ENCODE data around the gene ATCAY. TPM values are rescaled to one million over a fixed set of nuclear protein-coding genes. Genes with fewer than 3 reads are reported as not detected.

Gene ATCAY
- total RNA-seq, 4 donors from 2014 or later: not detected

GRCh38 chr19:3855320-3855719 is 25.2 kb upstream of the ATCAY start:
- H3K27me3 ChIP-seq: no peaks in the 10 kb centered on the region
- no peak overlapping the region for H3K27ac ChIP-seq
- DNase-seq (ENCODE audit: low spot score in 2 of 2): no peak
- H3K4me3 ChIP-seq: no peak overlapping the region
- H3K4me1 ChIP-seq: no peaks in the 10 kb centered on the region
- peaks cover 0 to 34% (median 6%) of the 10 kb centered on the region in 4 donors for H3K9me3 ChIP-seq
- no peaks in the 10 kb centered on the region for H3K36me3 ChIP-seq
- 89 to 93% methylated on average over 19 of the region's 19 CpGs for WGBS, 2 donors
- TF ChIP-seq CTCF (IDR thresholded peaks at IDR 0.05) (no peak), EP300 (IDR thresholded peaks at IDR 0.05) (no peak), POLR2A (IDR thresholded peaks at IDR 0.05) (no peak)

GRCh38 chr19:3857449-3858003 is 23.0 kb upstream of the ATCAY start:
- H3K4me1 ChIP-seq: no peaks in the 10 kb centered on the region
- DNase-seq (ENCODE audit: low spot score in 2 of 2): no peak
- no peaks in the 10 kb centered on the region for H3K27me3 ChIP-seq
- H3K4me3 ChIP-seq: no peak overlapping the region
- H3K36me3 ChIP-seq: no peaks in the 10 kb centered on the region
- WGBS, 2 donors: 78 to 84% methylated on average over 12 of the region's 12 CpGs
- no peak for TF ChIP-seq CTCF (IDR thresholded peaks at IDR 0.05)
- TF ChIP-seq POLR2A (IDR thresholded peaks at IDR 0.05): no peak
- TF ChIP-seq EP300 (IDR thresholded peaks at IDR 0.05): no peak
- no peak overlapping the region for H3K27ac ChIP-seq
- peaks cover 0 to 14% (median under 1%) of the 10 kb centered on the region in 4 donors for H3K9me3 ChIP-seq

- Histone ChIP-seq H3K4me1 (no peaks in the 10 kb centered on the region), H3K27ac (no peak overlapping the region), H3K36me3 (no peaks in the 10 kb centered on the region), H3K9me3 (peaks cover 0 to 5% (median 0%) of the 10 kb centered on the region in 4 donors), H3K4me3 (no peak overlapping the region), H3K27me3 (peaks cover 0 to 8% of the 10 kb centered on the region in 2 donors)
- WGBS, 2 donors: 86% methylated on average over 17 of the region's 17 CpGs
- TF ChIP-seq CTCF (IDR thresholded peaks at IDR 0.05): no peak
- TF ChIP-seq POLR2A (IDR thresholded peaks at IDR 0.05): no peak
- no peak for TF ChIP-seq EP300 (IDR thresholded peaks at IDR 0.05)
- DNase-seq (ENCODE audit: low spot score in 2 of 2): no peak
Observed at GRCh38 chr19:3860499-3860898, 20.0 kb upstream of the ATCAY start.

- H3K4me3 ChIP-seq: no peak overlapping the region
- H3K9me3 ChIP-seq: no peaks in the 10 kb centered on the region
- no peak overlapping the region for H3K27ac ChIP-seq
- DNase-seq (ENCODE audit: low spot score in 2 of 2): no peak
- H3K4me1 ChIP-seq: peaks cover 0 to 6% (median 0%) of the 10 kb centered on the region in 4 donors
- TF ChIP-seq POLR2A (IDR thresholded peaks at IDR 0.05) (no peak), CTCF (IDR thresholded peaks at IDR 0.05) (no peak), EP300 (IDR thresholded peaks at IDR 0.05) (no peak)
- H3K27me3 ChIP-seq: peaks cover 0 to 26% of the 10 kb centered on the region in 2 donors
- 80% methylated on average over 20 to 25 of the region's 25 CpGs for WGBS, 2 donors
- no peaks in the 10 kb centered on the region for H3K36me3 ChIP-seq
Observed at GRCh38 chr19:3862826-3863500, 17.5 kb upstream of the ATCAY start.

GRCh38 chr19:3863648-3864047 is 16.8 kb upstream of the ATCAY start:
- peaks cover 0 to 8% (median 0%) of the 10 kb centered on the region in 4 donors for H3K4me1 ChIP-seq
- H3K9me3 ChIP-seq: peaks cover 0 to 1% (median 0%) of the 10 kb centered on the region in 4 donors
- H3K27me3 ChIP-seq: peaks cover 0 to 33% of the 10 kb centered on the region in 2 donors
- no peaks in the 10 kb centered on the region for H3K36me3 ChIP-seq
- 66 to 68% methylated on average over 8 to 12 of the region's 12 CpGs for WGBS, 2 donors
- no peak overlapping the region for H3K4me3 ChIP-seq
- no peak overlapping the region for H3K27ac ChIP-seq
- TF ChIP-seq POLR2A (IDR thresholded peaks at IDR 0.05) (no peak), EP300 (IDR thresholded peaks at IDR 0.05) (no peak)
- no peak for DNase-seq (ENCODE audit: low spot score in 2 of 2)
